GM12878 (cell line): Measurements from ENCODE around the gene MGAT5. TPM values are rescaled to one million over a fixed set of nuclear protein-coding genes. Genes with fewer than 3 reads are reported as not detected.

Experiments
- ATAC-seq: fragments of 200-7000 bp; cut with Tn5 transposase; 3 replicates; pipeline ENCODE4 v1.9.1; 2020; ENCODE audit warnings: mild to moderate bottlenecking, moderate library complexity
- BruUV-seq: library from RNA; stranded (reverse); fragments of 400-500 nt; replicated peaks from 2 replicates; lab custom pipeline; 2021; lab: Mats Ljungman, UMichigan
- CTCF ChIA-PET: fragments of 300-600 bp; sonication (Branson Sonifier 250); formaldehyde crosslinking; extraction: SDS; loops from one replicate; lab custom pipeline; 2021; ENCODE audit warnings: inconsistent platforms; lab: Yijun Ruan, JAX
- POLR2A ChIA-PET: fragments of 350-600 bp; formaldehyde crosslinking; extraction: SDS; loops from one replicate; lab custom pipeline; 2021; ENCODE audit warnings: inconsistent platforms; lab: Charles Lee
- RAD21 ChIA-PET: fragments of 300-600 bp; sonication (Branson Sonifier 250); formaldehyde crosslinking; loops from one replicate; lab custom pipeline; 2023; ENCODE audit warnings: antibody characterized with exemption; ENCODE audit not compliant: unreplicated experiment; lab: Charles Lee
- SMC1A ChIA-PET: fragments of 300-600 bp; sonication (Branson Sonifier 250); formaldehyde crosslinking; loops from one replicate; lab custom pipeline; 2023; ENCODE audit not compliant: unreplicated experiment, uncharacterized antibody; lab: Charles Lee
- DNase-seq: peaks from one replicate; pipeline ENCODE4 v3.0.0-alpha.2; 2011; ENCODE audit warnings: low read depth, low spot score
- FAIRE-seq: peaks from 3 replicates; lab custom pipeline; 2011; peaks lifted over from hg19 to GRCh38; lab: Jason Lieb, UNC
- H2AFZ ChIP-seq: 2 replicates; pipeline ENCODE4 v1.6.0; 2011; ENCODE audit warnings: low read depth, low read length, control low read depth; ENCODE audit not compliant: control insufficient read depth
- H3K27ac ChIP-seq: 2 replicates; pipeline ENCODE4 v1.5.1; 2011; ENCODE audit warnings: control low read depth; ENCODE audit not compliant: control insufficient read depth, insufficient read depth
- H3K27me3 ChIP-seq, 2 experiments: replicated peaks in 1 of 2; 2 replicates each; pipeline versions ENCODE4 v1.6.0 to v1.6.1; 2011; ENCODE audit warnings: low read length in 1 of 2; ENCODE audit not compliant: control insufficient read depth in 2 of 2, insufficient read depth in 2 of 2
- H3K36me3 ChIP-seq, 2 experiments: 2 replicates each; pipeline ENCODE4 v1.5.1; 2011; ENCODE audit warnings: low read length in 1 of 2; ENCODE audit not compliant: control insufficient read depth in 2 of 2, insufficient read depth in 2 of 2
- H3K4me1 ChIP-seq: 2 replicates; pipeline ENCODE4 v1.6.1; 2011; ENCODE audit warnings: mild to moderate bottlenecking, low read length, moderate library complexity, mixed read lengths; ENCODE audit not compliant: control insufficient read depth, insufficient read depth
- H3K4me2 ChIP-seq: 2 replicates; pipeline ENCODE4 v1.6.0; 2011; ENCODE audit warnings: control low read depth; ENCODE audit not compliant: control insufficient read depth, insufficient read depth
- H3K4me3 ChIP-seq: fragments of 200-600 bp; sonication (generic); 2 replicates; pipeline ENCODE4 v1.5.1; 2016
- H3K79me2 ChIP-seq: 2 replicates; pipeline ENCODE4 v1.6.0; 2011; ENCODE audit warnings: low read length; ENCODE audit not compliant: control insufficient read depth, insufficient read depth
- H3K9ac ChIP-seq: 2 replicates; pipeline ENCODE4 v1.8.0; 2011; ENCODE audit warnings: low read length, control low read depth, mixed read lengths; ENCODE audit not compliant: control insufficient read depth, insufficient read depth
- H3K9me3 ChIP-seq: replicated peaks from 3 replicates; pipeline ENCODE4 v1.5.1; 2011; ENCODE audit warnings: mild to moderate bottlenecking, low read length; ENCODE audit not compliant: control insufficient read depth, insufficient read depth
- H4K20me1 ChIP-seq: 2 replicates; pipeline ENCODE4 v1.6.0; 2011; ENCODE audit not compliant: control insufficient read depth, insufficient read depth
- BHLHE40 ChIP-seq, 2 experiments: fragments of 450-650 bp in 1 of 2; IDR thresholded peaks; 2 replicates each; pipeline ENCODE4 v1.6.1; 2011 to 2017; ENCODE audit warnings: low read depth in 2 of 2, borderline replicate concordance in 1 of 2, improper control_type of control experiment in 1 of 2, low read length in 1 of 2, mild to moderate bottlenecking in 1 of 2
- IKZF2 ChIP-seq, 2 experiments: fragments of 450-650 bp; IDR thresholded peaks; 2 replicates each; pipeline ENCODE4 v1.6.1; 2017; ENCODE audit warnings: mild to moderate bottlenecking in 2 of 2, moderate library complexity in 2 of 2
- JUNB ChIP-seq: IDR thresholded peaks from 2 replicates; pipeline ENCODE4 v1.6.1; 2016; ENCODE audit warnings: antibody characterized with exemption, mild to moderate bottlenecking
- MEF2B ChIP-seq: fragments of 450-650 bp; IDR thresholded peaks from 2 replicates; pipeline ENCODE4 v1.6.1; 2018; ENCODE audit warnings: mild to moderate bottlenecking, moderate library complexity; ENCODE audit not compliant: partially characterized antibody, poor library complexity, severe bottlenecking
- MTA3 ChIP-seq: IDR thresholded peaks from 2 replicates; pipeline ENCODE4 v1.6.1; 2012; ENCODE audit warnings: low read length, inconsistent platforms, borderline replicate concordance
- NFIC ChIP-seq: IDR thresholded peaks from 2 replicates; pipeline ENCODE4 v1.6.1; 2012; ENCODE audit warnings: low read depth, mild to moderate bottlenecking, inconsistent platforms, low read length, moderate library complexity
- NFYA ChIP-seq: IDR thresholded peaks from 2 replicates; pipeline ENCODE4 v1.6.1; 2011; ENCODE audit warnings: low read depth, mild to moderate bottlenecking, low read length, improper control_type of control experiment, borderline replicate concordance
- NR2C2 ChIP-seq: IDR thresholded peaks from 2 replicates; pipeline ENCODE4 v1.6.1; 2011; ENCODE audit warnings: borderline replicate concordance, low read depth; ENCODE audit not compliant: control insufficient read depth, insufficient read length
- RCOR1 ChIP-seq: conservative IDR thresholded peaks from 2 replicates; pipeline ENCODE4 v1.6.1; 2012; ENCODE audit warnings: low read depth, low read length, improper control_type of control experiment
- SUZ12 ChIP-seq: fragments of 200-600 bp; sonication (generic); IDR thresholded peaks from one replicate; pipeline ENCODE4 v1.6.1; 2018; ENCODE audit warnings: antibody characterized with exemption, mild to moderate bottlenecking; ENCODE audit not compliant: unreplicated experiment
- YY1 ChIP-seq: IDR thresholded peaks from 2 replicates; pipeline ENCODE4 v1.6.1; 2011; ENCODE audit warnings: low read depth, mild to moderate bottlenecking, low read length
- WGBS: methylation state at CpG from one replicate; pipeline ENCODE4 v1.1.6; 2016; ENCODE audit warnings: low lambda C conversion rate; ENCODE audit not compliant: insufficient replicate concordance, insufficient coverage; ENCODE audit errors: missing lambda C conversion rate; 5-methylcytosine and 5-hydroxymethylcytosine counted together
- in situ Hi-C: fragments of 300-500 bp; cut with MboI; formaldehyde crosslinking; loops from 9 replicates; pipeline ENCODE4 v1.14.3; 2018; ENCODE audit warnings: mixed read lengths
- intact Hi-C: fragments of 100-400 bp; cut with micrococcal nuclease; formaldehyde crosslinking; loops from one replicate; pipeline ENCODE4 v1.14.2; 2022; ENCODE audit not compliant: unreplicated experiment
- polyA plus RNA-seq, 11 experiments: library from polyadenylated mRNA; depleted of rRNA in 4 of 11; unstranded in 6 of 11; stranded (reverse) in 5 of 11; fragments of >200 nt; fragmentation: Nextera tagmentation in 4 of 11; fragmentation: Illumina TruSeq in 1 of 11; extraction: Ambion mirVana in 4 of 11; extraction: Trizol in 1 of 11; gene quantifications; 1 replicate in 1 of 11; 2 replicates in 10 of 11; pipeline versions ENCODE4 v1.2.1 to v1.2.3, GENCODE V29; 2011 to 2016; ENCODE audit warnings: inconsistent platforms in 2 of 11, missing spikeins in 2 of 11, low read depth in 1 of 11
- total RNA-seq, 4 experiments: library from RNA; depleted of rRNA in 3 of 4; stranded (reverse); fragments of >200 nt in 3 of 4; fragmentation: Illumina TruSeq in 1 of 4; extraction: Trizol in 1 of 4; gene quantifications; 2 replicates each; pipeline versions ENCODE4 v1.2.1 to v1.2.3, GENCODE V29; 2013 to 2021
- TF ChIP-seq, protein P1 (sequence below): IDR thresholded peaks from 2 replicates; pipeline ENCODE4 v1.6.1; 2012; ENCODE audit warnings: improper control_type of control experiment, low read depth, low read length; ENCODE audit not compliant: insufficient replicate concordance
- TF ChIP-seq, protein P2 (sequence below): IDR thresholded peaks from 2 replicates; pipeline ENCODE4 v1.6.1; 2012; ENCODE audit warnings: low read depth, low read length, improper control_type of control experiment

Gene MGAT5
- total and polyA plus RNA-seq, 10 of the 15 experiments (the other 5 are each of a cell fraction or from before 2014, with no cell fraction given): 4.9 to 104 (median 36.2) TPM

DNA sequence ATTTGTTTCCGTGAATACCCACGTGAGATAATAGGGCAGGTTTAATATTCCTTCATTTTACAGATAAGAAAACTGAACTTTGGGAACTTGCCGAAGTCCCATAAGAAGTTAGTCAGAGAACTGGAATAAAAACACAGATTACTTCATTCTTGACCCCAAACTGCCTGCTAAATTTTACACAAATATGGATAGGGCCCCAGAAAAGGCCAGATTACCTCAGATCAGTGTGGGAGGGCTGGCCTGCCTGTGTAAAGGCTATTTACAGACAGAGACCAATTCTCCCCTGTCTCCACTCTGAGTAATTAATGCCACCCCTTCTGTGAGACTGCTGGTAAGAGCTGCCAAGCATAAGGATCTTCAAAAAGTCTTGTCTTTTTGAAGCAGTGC is 139.2 kb downstream of the MGAT5 start (continued):
- TF ChIP-seq, protein P1, sequence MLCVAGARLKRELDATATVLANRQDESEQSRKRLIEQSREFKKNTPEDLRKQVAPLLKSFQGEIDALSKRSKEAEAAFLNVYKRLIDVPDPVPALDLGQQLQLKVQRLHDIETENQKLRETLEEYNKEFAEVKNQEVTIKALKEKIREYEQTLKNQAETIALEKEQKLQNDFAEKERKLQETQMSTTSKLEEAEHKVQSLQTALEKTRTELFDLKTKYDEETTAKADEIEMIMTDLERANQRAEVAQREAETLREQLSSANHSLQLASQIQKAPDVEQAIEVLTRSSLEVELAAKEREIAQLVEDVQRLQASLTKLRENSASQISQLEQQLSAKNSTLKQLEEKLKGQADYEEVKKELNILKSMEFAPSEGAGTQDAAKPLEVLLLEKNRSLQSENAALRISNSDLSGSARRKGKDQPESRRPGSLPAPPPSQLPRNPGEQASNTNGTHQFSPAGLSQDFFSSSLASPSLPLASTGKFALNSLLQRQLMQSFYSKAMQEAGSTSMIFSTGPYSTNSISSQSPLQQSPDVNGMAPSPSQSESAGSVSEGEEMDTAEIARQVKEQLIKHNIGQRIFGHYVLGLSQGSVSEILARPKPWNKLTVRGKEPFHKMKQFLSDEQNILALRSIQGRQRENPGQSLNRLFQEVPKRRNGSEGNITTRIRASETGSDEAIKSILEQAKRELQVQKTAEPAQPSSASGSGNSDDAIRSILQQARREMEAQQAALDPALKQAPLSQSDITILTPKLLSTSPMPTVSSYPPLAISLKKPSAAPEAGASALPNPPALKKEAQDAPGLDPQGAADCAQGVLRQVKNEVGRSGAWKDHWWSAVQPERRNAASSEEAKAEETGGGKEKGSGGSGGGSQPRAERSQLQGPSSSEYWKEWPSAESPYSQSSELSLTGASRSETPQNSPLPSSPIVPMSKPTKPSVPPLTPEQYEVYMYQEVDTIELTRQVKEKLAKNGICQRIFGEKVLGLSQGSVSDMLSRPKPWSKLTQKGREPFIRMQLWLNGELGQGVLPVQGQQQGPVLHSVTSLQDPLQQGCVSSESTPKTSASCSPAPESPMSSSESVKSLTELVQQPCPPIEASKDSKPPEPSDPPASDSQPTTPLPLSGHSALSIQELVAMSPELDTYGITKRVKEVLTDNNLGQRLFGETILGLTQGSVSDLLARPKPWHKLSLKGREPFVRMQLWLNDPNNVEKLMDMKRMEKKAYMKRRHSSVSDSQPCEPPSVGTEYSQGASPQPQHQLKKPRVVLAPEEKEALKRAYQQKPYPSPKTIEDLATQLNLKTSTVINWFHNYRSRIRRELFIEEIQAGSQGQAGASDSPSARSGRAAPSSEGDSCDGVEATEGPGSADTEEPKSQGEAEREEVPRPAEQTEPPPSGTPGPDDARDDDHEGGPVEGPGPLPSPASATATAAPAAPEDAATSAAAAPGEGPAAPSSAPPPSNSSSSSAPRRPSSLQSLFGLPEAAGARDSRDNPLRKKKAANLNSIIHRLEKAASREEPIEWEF: no peak
- TF ChIP-seq MTA3: no peak
- TF ChIP-seq, all 136 proteins: peak for 0

DNA sequence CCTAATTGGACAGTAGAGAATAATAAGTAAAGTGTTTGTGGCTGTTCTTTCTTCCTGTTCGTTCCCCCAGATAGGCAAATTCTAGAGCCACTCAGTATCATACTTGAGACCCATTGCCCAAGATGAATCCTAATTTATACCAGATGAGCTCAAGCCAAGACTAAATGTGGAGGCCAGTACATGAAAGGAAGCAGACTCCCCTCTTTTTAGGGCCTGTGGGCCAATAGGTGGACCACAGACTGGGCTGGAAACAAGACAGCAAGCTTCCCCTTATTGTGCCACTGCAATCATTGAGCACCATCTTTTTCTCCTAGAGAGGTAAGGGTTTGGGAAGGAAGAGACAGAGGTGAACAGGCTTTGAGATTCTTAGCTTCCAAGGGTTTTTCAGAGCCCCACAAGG is 141.9 kb downstream of the MGAT5 start:
- no peak overlapping the region for H3K27ac ChIP-seq
- no peak overlapping the region for H2AFZ ChIP-seq
- H4K20me1 ChIP-seq: no peaks in the 10 kb centered on the region
- SMC1A ChIA-PET: interaction anchor here (0.5 to 1.0 kb wide), 3 partner anchors 15 to 280 kb away, joined by 3 to 6 read pairs (median 4); no protein-coding TSS in a partner anchor
- CTCF ChIA-PET: interaction anchor here (1.1 kb wide), 1 partner anchor 49 kb away, joined by 3 read pairs; no protein-coding TSS in a partner anchor
- no TSS peak for BruUV-seq
- H3K4me2 ChIP-seq: no peak overlapping the region
- H3K27me3 ChIP-seq: no peaks in the 10 kb centered on the region
- ATAC-seq (no peak), DNase-seq (no peak), FAIRE-seq (no peak)
- no peak overlapping the region for H3K4me3 ChIP-seq
- H3K9ac ChIP-seq: no peak overlapping the region
- peaks cover 9 to 20% of the 10 kb centered on the region in 2 experiments for H3K36me3 ChIP-seq
- POLR2A ChIA-PET: no interaction called here
- no peaks in the 10 kb centered on the region; the same call in 1 of the 2 replicates for H3K79me2 ChIP-seq
- peaks cover 20% of the 10 kb centered on the region for H3K4me1 ChIP-seq
- in situ Hi-C loops (no loop called here), intact Hi-C loops (no loop called here)
- no peaks in the 10 kb centered on the region for H3K9me3 ChIP-seq
- WGBS: 95% methylated on average over 1 of the region's 1 CpG
- RAD21 ChIA-PET: no interaction called here
- TF ChIP-seq RCOR1 (no peak), YY1 (no peak), BHLHE40 (IDR thresholded peaks at IDR 0.05; ENCODE audit: borderline replicate concordance in 1 of 2, low read depth in 2 of 2, low read length in 1 of 2) (no peak), NR2C2 (no peak), MEF2B (no peak), JUNB (no peak), NFYA (no peak), NFIC (no peak), SUZ12 (no peak), IKZF2 (IDR thresholded peaks at IDR 0.05) (no peak)
- TF ChIP-seq, protein P2, sequence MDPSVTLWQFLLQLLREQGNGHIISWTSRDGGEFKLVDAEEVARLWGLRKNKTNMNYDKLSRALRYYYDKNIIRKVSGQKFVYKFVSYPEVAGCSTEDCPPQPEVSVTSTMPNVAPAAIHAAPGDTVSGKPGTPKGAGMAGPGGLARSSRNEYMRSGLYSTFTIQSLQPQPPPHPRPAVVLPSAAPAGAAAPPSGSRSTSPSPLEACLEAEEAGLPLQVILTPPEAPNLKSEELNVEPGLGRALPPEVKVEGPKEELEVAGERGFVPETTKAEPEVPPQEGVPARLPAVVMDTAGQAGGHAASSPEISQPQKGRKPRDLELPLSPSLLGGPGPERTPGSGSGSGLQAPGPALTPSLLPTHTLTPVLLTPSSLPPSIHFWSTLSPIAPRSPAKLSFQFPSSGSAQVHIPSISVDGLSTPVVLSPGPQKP: no peak
